Glutamatergic neuron (in vitro differentiated cells): ENCODE data around the gene CERS3. TPM values are rescaled to one million over a fixed set of nuclear protein-coding genes. Genes with fewer than 3 reads are reported as not detected.

ENCODE experiments used
- DNase-seq: peaks from one replicate; pipeline ENCODE4 v3.0.0; 2022
- H3K27ac Mint-ChIP-seq: one replicate; pipeline ENCODE4 v1.8.0; 2020; ENCODE audit warnings: mild to moderate bottlenecking, mixed read lengths, inconsistent platforms; ENCODE audit not compliant: unreplicated experiment
- H3K27me3 Mint-ChIP-seq: one replicate; pipeline ENCODE4 v1.8.0; 2020; ENCODE audit warnings: mild to moderate bottlenecking, moderate library complexity, mixed read lengths, inconsistent platforms; ENCODE audit not compliant: unreplicated experiment
- H3K36me3 Mint-ChIP-seq: one replicate; pipeline ENCODE4 v1.8.0; 2020; ENCODE audit warnings: mild to moderate bottlenecking, mixed read lengths, inconsistent platforms; ENCODE audit not compliant: unreplicated experiment
- H3K4me1 Mint-ChIP-seq: one replicate; pipeline ENCODE4 v1.8.0; 2020; ENCODE audit warnings: mild to moderate bottlenecking, low read depth, mixed read lengths, inconsistent platforms; ENCODE audit not compliant: unreplicated experiment
- H3K4me3 Mint-ChIP-seq: one replicate; pipeline ENCODE4 v1.8.0; 2020; ENCODE audit warnings: mild to moderate bottlenecking, mixed read lengths, inconsistent platforms; ENCODE audit not compliant: unreplicated experiment
- H3K9me3 Mint-ChIP-seq: one replicate; pipeline ENCODE4 v1.8.0; 2020; ENCODE audit warnings: mild to moderate bottlenecking, moderate library complexity, mixed read lengths, inconsistent platforms; ENCODE audit not compliant: unreplicated experiment
- total RNA-seq: library from RNA; stranded (reverse); fragmentation: NEBNext Ultra II Directional; extraction: Animal tissue kit (Norgen Biotek cat#: 25700); gene quantifications from one replicate; pipeline ENCODE4 v1.2.1, GENCODE V29; 2021; ENCODE audit not compliant: unreplicated experiment
- TF ChIP-seq, protein P1 (sequence below): fragments of 200-600 bp; sonication (generic); IDR thresholded peaks from one replicate; pipeline ENCODE4 v1.5.0; 2021; ENCODE audit not compliant: partially characterized antibody, unreplicated experiment

CERS3 gene
- total RNA-seq, 1 donor from 2014 or later: not detected

GRCh38 chr15:100476805-100477204 lies 51.9 kb downstream of the CERS3 start:
- Mint-ChIP-seq H3K36me3 (peaks cover 24% of the 10 kb centered on the region), H3K27me3 (no peaks in the 10 kb centered on the region), H3K4me1 (no peaks in the 10 kb centered on the region), H3K27ac (no peak overlapping the region), H3K4me3 (no peak overlapping the region), H3K9me3 (peaks cover 4% of the 10 kb centered on the region)
- TF ChIP-seq, protein P1, sequence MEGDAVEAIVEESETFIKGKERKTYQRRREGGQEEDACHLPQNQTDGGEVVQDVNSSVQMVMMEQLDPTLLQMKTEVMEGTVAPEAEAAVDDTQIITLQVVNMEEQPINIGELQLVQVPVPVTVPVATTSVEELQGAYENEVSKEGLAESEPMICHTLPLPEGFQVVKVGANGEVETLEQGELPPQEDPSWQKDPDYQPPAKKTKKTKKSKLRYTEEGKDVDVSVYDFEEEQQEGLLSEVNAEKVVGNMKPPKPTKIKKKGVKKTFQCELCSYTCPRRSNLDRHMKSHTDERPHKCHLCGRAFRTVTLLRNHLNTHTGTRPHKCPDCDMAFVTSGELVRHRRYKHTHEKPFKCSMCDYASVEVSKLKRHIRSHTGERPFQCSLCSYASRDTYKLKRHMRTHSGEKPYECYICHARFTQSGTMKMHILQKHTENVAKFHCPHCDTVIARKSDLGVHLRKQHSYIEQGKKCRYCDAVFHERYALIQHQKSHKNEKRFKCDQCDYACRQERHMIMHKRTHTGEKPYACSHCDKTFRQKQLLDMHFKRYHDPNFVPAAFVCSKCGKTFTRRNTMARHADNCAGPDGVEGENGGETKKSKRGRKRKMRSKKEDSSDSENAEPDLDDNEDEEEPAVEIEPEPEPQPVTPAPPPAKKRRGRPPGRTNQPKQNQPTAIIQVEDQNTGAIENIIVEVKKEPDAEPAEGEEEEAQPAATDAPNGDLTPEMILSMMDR: no peak
- no peak for DNase-seq

DNA sequence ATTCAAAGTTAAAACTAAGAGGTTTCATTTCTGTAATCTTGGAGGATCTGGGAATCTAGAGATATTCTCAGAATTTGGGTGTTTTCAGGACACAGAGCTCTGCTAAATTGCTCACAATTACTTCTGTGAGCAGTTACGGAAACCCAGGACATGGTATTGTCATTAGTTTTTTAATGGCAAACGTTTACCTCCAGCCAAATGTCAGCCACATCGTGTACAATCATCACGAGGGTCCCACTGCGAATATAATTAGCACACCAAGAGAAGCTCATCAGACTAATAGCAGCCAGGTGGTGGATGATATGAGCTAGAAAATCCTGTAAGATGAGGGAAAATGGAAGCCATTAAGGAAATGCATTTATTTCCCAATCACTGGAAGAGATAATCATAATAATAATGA lies 56.0 kb downstream of the CERS3 start:
- no peak for DNase-seq
- H3K4me1 Mint-ChIP-seq: no peaks in the 10 kb centered on the region
- no peak overlapping the region for H3K27ac Mint-ChIP-seq
- H3K9me3 Mint-ChIP-seq: no peaks in the 10 kb centered on the region
- TF ChIP-seq, protein P1: no peak
- no peaks in the 10 kb centered on the region for H3K27me3 Mint-ChIP-seq
- peaks cover 9% of the 10 kb centered on the region for H3K36me3 Mint-ChIP-seq
- no peak overlapping the region for H3K4me3 Mint-ChIP-seq

- Mint-ChIP-seq H3K36me3 (peaks cover 2% of the 10 kb centered on the region), H3K4me1 (no peaks in the 10 kb centered on the region), H3K9me3 (no peaks in the 10 kb centered on the region), H3K4me3 (no peak overlapping the region), H3K27ac (no peak overlapping the region), H3K27me3 (no peaks in the 10 kb centered on the region)
- TF ChIP-seq, protein P1: no peak
- DNase-seq: no peak
Observed at GRCh38 chr15:100471933-100472332, 56.8 kb downstream of the CERS3 start.

DNA sequence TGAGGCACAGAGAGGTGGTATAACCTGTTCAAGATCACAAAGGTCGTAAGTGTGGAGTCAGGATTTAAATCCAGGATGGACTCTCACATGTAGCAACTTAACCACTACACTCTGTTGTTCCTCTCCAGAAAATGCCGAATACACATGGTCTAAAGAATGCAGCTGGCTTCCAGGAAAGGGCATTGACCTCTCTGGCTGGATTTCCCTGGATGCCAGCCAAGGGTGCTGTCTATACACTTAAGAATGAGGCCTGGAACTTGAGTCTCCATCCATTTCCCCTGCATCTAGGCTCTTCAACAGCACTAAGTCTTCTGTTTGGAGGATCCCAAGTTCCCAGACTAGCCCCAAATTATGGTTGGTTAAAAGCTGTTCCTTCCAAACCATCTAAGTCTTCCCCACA lies 60.5 kb downstream of the CERS3 start:
- Mint-ChIP-seq H3K4me1 (no peaks in the 10 kb centered on the region), H3K9me3 (no peaks in the 10 kb centered on the region), H3K4me3 (no peak overlapping the region), H3K27ac (no peak overlapping the region), H3K36me3 (no peaks in the 10 kb centered on the region), H3K27me3 (no peaks in the 10 kb centered on the region)
- TF ChIP-seq, protein P1: no peak
- no peak for DNase-seq

DNA sequence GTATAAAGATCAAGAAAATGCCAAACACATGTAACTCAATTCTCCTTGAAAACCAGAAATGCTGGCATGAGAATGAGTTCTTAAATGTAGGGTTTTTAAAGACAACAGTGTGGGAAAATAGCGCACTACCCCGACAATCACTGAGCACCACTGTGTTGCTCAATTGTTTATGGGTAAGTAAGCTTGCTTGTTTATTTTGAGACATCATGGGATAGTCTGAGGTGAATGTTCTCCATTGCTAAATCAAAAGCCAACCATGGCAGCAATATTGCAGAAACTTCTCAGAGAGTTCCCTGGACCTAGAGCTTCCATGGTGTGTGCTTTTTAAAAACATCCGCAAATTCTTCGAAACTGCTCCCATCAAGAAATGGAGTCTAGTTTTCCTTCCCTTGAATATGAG lies 62.7 kb downstream of the CERS3 start:
- TF ChIP-seq, protein P1: no peak
- Mint-ChIP-seq H3K4me1 (no peaks in the 10 kb centered on the region), H3K9me3 (no peaks in the 10 kb centered on the region), H3K27me3 (no peaks in the 10 kb centered on the region), H3K27ac (no peak overlapping the region), H3K36me3 (no peaks in the 10 kb centered on the region), H3K4me3 (no peak overlapping the region)
- DNase-seq: no peak
